Measurements from ENCODE around the gene PIP4K2C.

Gene PIP4K2C

GRCh38 chr12:57590864-57591781 is at the start of gene PIP4K2C:
TSS of gene PIP4K2C (plus strand) at chr12:57591192. CDS start at chr12:57591290, 98 bp downstream.
- DNase-seq, result no peak

GRCh38 chr12:57541717-57542116 is 49.3 kb upstream of the PIP4K2C start:
- DNase-seq, result no peak

GRCh38 chr12:57543581-57543980 is 47.4 kb upstream of the PIP4K2C start:
- DNase-seq, result no peak

- no peak for DNase-seq
These were observed 45.1 kb upstream of the PIP4K2C start for GRCh38 chr12:57545809-57546437.

- peak; percentile 98 for DNase-seq
These were observed 44.3 kb upstream of the PIP4K2C start, which contains the start of gene DCTN2 for GRCh38 chr12:57546438-57547287. TSS of gene DCTN2 (minus strand) at chr12:57547192. CDS start at chr12:57547063, 129 bp downstream.

- DNase-seq, result no peak
These were observed 43.5 kb upstream of the PIP4K2C start for GRCh38 chr12:57547288-57548012.

- no peak for DNase-seq
These were observed 43.0 kb upstream of the PIP4K2C start for GRCh38 chr12:57548013-57548315.

- DNase-seq, result no peak
These were observed 42.5 kb upstream of the PIP4K2C start for GRCh38 chr12:57548488-57548887.

GRCh38 chr12:57549203-57549908 is 41.6 kb upstream of the PIP4K2C start:
- no peak for DNase-seq

GRCh38 chr12:57549909-57550640 is 40.9 kb upstream of the PIP4K2C start, which contains the start of gene KIF5A:
TSS of gene KIF5A (plus strand) at chr12:57550044. CDS start at chr12:57550272, 228 bp downstream.
- no peak for DNase-seq

- no peak for DNase-seq
These were observed 40.1 kb upstream of the PIP4K2C start for GRCh38 chr12:57550641-57551549.

- no peak for DNase-seq
These were observed 39.2 kb upstream of the PIP4K2C start for GRCh38 chr12:57551637-57552305.

GRCh38 chr12:57552306-57552651 is 38.7 kb upstream of the PIP4K2C start:
- no peak for DNase-seq

GRCh38 chr12:57552835-57553313 is 38.1 kb upstream of the PIP4K2C start:
- DNase-seq, result no peak

- peak; percentile 25 for DNase-seq
These were observed 37.4 kb upstream of the PIP4K2C start for GRCh38 chr12:57553343-57554202.

- no peak for DNase-seq
These were observed 36.5 kb upstream of the PIP4K2C start for GRCh38 chr12:57554453-57554852.

GRCh38 chr12:57554897-57555296 is 36.1 kb upstream of the PIP4K2C start:
- no peak for DNase-seq

GRCh38 chr12:57558864-57559263 is 32.1 kb upstream of the PIP4K2C start:
- no peak for DNase-seq
